Measurements from ENCODE around the gene LAMA2. TPM values are rescaled to one million over a fixed set of nuclear protein-coding genes. Genes with fewer than 3 reads are reported as not detected.

The LAMA2 gene
- total RNA-seq, 1 experiment from 2014 or later, result 8.2 TPM

DNA sequence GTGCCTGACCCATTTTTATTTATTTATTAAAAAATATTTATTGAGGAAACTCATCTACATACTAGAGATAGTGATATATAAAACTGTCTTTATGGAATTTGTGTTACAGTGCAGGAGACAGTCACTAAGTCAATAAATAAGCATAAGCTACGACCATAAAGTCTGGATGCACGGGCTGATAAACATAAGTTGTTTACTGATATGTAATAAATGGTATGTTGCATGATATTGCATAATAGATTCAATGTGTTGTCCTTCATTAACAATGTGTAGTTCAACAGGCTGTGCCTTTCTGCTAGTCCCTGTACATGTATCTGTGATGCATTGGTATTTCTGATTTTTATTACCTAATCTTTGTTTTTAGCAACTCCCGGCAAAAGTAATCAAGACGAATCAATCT lies 515.8 kb downstream of the LAMA2 start (continued):
- TF ChIP-seq, protein P1, sequence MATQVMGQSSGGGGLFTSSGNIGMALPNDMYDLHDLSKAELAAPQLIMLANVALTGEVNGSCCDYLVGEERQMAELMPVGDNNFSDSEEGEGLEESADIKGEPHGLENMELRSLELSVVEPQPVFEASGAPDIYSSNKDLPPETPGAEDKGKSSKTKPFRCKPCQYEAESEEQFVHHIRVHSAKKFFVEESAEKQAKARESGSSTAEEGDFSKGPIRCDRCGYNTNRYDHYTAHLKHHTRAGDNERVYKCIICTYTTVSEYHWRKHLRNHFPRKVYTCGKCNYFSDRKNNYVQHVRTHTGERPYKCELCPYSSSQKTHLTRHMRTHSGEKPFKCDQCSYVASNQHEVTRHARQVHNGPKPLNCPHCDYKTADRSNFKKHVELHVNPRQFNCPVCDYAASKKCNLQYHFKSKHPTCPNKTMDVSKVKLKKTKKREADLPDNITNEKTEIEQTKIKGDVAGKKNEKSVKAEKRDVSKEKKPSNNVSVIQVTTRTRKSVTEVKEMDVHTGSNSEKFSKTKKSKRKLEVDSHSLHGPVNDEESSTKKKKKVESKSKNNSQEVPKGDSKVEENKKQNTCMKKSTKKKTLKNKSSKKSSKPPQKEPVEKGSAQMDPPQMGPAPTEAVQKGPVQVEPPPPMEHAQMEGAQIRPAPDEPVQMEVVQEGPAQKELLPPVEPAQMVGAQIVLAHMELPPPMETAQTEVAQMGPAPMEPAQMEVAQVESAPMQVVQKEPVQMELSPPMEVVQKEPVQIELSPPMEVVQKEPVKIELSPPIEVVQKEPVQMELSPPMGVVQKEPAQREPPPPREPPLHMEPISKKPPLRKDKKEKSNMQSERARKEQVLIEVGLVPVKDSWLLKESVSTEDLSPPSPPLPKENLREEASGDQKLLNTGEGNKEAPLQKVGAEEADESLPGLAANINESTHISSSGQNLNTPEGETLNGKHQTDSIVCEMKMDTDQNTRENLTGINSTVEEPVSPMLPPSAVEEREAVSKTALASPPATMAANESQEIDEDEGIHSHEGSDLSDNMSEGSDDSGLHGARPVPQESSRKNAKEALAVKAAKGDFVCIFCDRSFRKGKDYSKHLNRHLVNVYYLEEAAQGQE (IDR thresholded peaks at IDR 0.05; ENCODE audit: low read depth), result no peak
- no peak for TF ChIP-seq ELF1 (IDR thresholded peaks at IDR 0.05; ENCODE audit: borderline replicate concordance, low read depth)
- no peak for TF ChIP-seq JUND (IDR thresholded peaks at IDR 0.05)
- TF ChIP-seq, protein P2, sequence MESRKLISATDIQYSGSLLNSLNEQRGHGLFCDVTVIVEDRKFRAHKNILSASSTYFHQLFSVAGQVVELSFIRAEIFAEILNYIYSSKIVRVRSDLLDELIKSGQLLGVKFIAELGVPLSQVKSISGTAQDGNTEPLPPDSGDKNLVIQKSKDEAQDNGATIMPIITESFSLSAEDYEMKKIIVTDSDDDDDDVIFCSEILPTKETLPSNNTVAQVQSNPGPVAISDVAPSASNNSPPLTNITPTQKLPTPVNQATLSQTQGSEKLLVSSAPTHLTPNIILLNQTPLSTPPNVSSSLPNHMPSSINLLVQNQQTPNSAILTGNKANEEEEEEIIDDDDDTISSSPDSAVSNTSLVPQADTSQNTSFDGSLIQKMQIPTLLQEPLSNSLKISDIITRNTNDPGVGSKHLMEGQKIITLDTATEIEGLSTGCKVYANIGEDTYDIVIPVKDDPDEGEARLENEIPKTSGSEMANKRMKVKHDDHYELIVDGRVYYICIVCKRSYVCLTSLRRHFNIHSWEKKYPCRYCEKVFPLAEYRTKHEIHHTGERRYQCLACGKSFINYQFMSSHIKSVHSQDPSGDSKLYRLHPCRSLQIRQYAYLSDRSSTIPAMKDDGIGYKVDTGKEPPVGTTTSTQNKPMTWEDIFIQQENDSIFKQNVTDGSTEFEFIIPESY (IDR thresholded peaks at IDR 0.05; ENCODE audit: extremely low read depth, insufficient replicate concordance, low read length), result no peak
- no peak for TF ChIP-seq POLR2A (IDR thresholded peaks at IDR 0.05; ENCODE audit: borderline replicate concordance, extremely low read depth, insufficient read depth, insufficient read length)
- TF ChIP-seq SIN3A (IDR thresholded peaks at IDR 0.05; ENCODE audit: low read depth), result no peak
- TF ChIP-seq, protein P3, sequence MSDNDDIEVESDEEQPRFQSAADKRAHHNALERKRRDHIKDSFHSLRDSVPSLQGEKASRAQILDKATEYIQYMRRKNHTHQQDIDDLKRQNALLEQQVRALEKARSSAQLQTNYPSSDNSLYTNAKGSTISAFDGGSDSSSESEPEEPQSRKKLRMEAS (IDR thresholded peaks at IDR 0.05), result no peak
- no peak for TF ChIP-seq ZFX (IDR thresholded peaks at IDR 0.05)
- no peak for TF ChIP-seq EZH2phosphoT487 (IDR thresholded peaks at IDR 0.05; ENCODE audit: borderline replicate concordance)
- TF ChIP-seq, protein P4, sequence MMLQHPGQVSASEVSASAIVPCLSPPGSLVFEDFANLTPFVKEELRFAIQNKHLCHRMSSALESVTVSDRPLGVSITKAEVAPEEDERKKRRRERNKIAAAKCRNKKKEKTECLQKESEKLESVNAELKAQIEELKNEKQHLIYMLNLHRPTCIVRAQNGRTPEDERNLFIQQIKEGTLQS (IDR thresholded peaks at IDR 0.05), result no peak
- TF ChIP-seq ZNF274 (IDR thresholded peaks at IDR 0.05; ENCODE audit: low read depth, low read length), result no peak
- TF ChIP-seq TCF7L2 (IDR thresholded peaks at IDR 0.05; ENCODE audit: borderline replicate concordance, extremely low read depth, insufficient read depth, insufficient read length), result no peak
